LoVo (cell line): Measurements from ENCODE around the gene RGS8.
A peak's percentile ranks its signal among the peaks of the same experiment; 100 is the strongest.
"Not testable (repeated sequence)": the region's sequence is repeated elsewhere in the genome, so short reads cannot be mapped to it uniquely, and the experiment has no call there.

Experiments used
- DNase-seq: peaks from one replicate; pipeline ENCODE4 v3.0.0-alpha.2; 2016; ENCODE audit warnings: low spot score

RGS8 gene

DNA sequence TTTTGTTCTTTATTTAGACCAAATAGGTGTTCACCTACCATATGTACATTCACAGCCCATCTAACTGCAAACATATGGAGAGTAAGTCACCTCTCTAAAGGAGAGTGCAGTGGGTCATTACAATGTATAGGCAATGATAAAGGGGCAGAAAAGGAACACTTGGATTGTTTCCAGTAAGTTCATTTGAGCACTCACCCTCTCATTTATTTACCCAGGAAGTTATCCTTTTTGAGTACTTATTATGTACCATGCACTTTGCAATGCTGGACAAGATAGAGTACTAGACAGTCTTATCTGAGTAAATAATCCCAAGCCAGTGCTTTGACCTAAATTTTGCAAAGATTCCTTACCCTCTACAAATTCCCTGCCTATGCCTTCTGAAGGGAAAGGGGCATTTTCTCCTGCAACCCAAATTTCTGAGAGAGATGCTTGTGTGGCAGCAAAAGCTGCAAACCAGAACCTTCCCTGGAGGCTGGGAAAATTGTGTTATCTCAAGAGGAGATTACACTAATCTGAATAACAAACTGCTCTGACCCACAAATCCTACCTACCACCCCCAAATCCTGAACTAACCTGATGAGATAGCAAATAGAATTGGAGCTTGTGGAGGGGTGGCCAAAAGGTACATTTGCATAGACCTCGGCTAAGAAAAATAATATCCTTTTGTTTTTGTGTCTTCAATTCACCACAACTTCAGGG is 18.6 kb upstream of the RGS8 start:
- DNase-seq = no peak

DNA sequence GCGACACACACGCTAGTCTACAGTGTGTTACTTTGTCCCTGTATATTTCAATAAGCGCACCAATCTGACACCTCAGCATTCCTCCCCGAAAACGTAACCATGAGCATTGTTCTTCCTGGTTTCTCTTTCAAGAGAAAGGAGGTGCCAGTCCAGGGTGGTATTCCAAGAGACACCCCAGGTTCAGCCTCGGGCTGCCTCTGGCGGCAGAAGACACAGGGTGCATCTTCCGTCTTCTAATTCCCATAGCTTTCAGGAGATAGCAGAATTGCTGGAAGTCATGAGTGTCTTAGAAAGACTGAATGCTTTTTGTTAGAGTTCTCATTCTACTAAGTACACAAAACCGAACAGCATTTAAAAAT is 15.9 kb upstream of the RGS8 start:
- no peak for DNase-seq

DNA sequence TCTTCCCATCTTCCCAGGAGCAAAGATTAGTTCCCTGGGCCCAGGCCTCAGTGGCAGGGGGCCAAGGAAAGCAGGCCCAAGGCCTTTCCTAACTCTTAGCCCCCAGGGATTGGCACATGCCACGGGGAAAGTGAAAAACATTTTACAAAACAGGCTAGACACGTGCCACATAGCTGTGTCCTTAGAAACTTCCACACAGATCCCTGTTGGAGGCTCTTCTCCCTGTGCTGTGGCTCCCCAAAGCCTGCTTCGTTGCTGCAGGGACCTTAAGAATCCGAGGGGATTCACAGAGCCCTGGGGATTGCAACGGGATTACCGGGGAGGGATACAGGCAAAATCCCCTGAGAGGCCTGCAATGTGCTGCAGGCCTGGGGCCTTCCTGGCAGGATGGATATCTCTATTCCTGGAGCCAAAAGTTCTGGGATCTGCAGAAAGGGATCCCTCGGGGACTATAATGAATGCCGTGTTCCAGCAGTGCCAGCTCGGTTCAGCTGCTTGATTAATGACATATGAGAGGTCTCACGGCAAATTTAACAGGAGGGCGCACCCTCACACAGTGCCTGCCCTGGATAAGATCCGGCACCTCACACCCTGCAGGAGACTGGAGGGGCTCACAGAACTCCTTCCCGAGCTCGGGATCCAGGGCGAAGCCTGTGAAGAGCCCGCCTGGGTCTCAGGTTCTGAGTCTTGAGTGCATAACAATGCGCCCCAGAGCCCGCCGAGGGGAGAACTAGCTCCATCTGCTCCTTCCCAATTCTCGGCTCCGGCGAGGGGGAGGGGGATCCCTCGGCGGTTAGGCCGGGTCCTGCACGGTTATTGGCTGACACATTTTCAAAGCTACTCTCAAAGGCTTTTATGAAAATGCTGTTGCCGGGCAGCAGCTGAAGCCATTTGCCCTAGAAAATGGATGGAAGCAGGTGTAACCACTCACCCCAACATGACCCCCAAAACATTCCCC is 15.3 kb upstream of the RGS8 start:
- DNase-seq = no peak

DNA sequence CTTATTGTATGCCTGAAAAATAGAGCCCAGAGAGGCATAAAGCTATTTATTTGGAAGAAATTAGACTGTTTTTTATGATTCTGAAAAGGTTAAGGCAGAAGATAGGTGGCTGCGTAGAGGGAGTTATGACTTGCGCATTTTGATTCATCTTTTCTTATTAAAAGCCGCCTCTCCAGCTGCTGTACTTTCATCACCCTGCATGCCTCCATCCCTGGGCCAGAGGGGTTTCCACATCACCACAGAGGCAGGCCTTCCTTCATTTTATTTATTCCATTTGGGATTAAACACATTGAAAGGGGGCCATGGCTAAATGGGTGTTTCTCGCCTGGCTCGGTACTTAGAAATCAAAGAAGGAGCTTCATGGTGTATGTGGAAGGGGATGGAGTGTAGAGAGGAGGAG is 14.6 kb upstream of the RGS8 start:
- no peak for DNase-seq

DNA sequence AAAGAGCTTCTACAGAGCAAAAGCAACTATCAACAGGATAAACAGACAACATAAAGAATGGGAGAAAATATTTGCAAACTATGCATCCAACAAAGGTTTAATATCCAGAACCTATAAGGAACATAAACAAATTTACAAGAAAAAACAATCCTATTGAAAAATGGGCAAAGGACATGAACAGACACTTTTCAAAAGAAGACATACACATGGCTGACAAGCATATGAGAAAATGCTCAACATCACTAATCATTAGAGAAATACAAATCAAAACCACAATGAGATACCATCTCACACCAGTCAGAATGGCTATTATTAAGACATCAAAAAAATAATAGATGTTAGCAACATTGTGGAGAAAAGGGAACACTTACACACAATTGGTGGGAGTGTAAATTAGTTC is 8.8 kb upstream of the RGS8 start:
- DNase-seq = not testable (repeated sequence)

DNA sequence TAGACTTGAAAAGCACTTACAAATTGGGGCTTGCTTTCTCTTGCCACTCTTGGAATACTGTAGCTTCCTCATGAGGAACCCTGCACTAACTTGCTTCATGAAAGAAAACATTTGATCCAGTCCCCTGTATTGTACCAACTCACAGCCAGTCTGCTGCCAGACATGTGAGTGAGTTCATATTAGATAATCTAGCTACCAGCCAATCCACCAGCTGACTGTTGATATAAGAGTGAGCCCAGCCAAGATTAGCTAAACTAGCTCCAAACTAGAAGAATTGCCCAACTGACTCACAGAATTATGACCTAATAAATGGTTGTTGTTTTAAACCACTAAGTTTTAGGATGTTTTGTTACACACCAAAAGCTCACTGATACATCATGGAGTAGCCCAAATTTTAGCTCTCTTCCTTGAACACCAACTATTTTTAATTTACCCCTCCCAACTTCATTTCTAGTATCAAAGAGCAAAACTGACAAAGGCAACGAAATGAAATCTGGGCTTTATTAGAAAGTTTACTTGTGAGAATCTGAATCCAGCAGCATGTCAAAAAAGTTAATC is 6.6 kb upstream of the RGS8 start:
- no peak for DNase-seq

DNA sequence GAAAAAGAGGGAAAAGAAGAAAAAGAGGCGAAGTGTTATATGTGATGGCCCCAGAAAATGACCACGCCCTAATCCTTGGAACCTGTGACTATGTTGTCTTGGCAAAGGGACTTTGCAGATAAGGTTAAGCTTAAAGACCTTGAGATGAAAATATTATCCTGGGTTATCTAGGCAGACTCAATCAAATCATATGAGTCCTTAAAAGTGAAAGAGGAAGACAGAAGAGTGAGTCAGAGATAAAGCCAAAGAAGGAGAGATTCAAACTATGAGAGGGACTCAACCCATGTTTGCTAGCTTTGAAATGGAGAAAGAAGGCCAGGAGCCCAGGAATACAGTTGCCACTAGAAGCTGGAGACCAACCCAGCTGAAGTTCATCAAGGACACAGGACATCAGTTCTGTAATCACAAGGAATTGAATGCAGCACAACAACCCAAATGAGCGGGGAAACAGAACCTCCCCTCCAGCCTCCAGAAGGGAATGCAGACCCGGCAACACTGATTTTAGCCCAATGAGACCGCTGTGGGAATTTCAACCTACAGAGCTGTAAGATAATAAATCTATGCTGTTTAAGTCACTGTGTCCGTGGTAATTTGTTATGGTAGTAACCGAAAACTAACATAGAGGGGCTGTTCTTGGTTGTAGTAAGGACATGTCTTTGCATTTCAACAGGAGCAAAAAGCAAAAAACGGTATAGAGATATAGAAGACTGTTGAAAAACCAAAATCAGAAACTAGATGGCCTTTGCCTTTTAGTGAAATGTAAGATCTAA is 4.2 kb upstream of the RGS8 start:
- no peak for DNase-seq

DNA sequence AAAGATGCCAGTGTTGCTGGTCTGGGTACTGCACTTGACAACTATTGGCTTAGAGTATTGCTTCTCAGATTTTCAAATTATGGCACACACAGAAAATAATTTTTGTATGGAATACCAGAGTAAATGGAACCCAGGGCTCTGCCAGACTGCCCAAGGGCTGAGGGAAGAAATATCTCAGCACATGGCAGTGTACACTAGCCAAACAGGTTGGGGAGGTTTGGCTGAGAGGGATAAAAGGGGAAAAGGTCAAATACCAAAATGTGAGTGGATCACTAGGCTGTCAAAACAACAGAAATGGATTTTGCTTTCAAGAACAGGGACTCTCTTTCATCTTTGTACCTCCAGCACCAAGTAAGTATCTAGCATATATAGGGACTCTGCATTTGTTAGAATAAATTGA is 3.0 kb upstream of the RGS8 start:
- DNase-seq = peak; percentile 2

DNA sequence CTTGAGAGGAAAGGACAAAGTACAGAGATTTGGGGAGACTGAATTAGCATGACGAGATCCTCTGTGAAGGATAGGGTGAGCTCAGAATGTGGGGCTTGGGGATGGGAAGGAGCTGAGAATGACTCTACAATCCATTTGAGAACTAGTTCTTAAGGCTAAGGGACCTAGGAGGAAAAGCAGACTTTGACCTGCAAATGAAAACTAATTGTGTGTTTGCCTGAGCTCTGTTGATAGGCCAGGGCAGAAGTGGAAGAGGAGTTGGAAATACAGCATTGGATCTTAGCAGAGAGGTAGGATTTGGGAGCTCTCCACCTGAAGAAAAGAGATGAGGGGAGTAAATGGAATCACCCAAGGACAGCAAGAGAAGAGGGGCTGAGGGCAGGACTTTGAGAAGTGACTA is 2.1 kb upstream of the RGS8 start:
- no peak for DNase-seq

DNA sequence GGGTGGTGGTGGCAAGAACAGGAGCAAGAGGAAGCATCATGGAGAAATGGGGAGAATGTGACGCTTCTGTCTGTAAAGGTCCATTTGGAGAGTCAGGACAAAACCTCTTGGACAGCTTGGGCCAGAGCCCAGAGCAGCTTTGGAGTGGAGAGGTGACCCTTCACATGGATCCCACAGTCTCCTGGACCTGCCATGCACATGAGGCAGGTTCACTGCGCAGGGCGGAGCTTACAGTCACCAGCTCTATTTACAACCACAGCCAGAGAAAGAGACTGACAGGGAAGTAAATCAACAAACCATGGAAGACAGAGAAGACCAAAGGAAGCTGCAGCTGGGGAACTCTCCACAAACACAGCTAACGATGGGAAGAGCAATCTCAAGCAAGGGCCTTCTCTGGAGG is 828 bp upstream of the RGS8 start:
- no peak for DNase-seq

DNA sequence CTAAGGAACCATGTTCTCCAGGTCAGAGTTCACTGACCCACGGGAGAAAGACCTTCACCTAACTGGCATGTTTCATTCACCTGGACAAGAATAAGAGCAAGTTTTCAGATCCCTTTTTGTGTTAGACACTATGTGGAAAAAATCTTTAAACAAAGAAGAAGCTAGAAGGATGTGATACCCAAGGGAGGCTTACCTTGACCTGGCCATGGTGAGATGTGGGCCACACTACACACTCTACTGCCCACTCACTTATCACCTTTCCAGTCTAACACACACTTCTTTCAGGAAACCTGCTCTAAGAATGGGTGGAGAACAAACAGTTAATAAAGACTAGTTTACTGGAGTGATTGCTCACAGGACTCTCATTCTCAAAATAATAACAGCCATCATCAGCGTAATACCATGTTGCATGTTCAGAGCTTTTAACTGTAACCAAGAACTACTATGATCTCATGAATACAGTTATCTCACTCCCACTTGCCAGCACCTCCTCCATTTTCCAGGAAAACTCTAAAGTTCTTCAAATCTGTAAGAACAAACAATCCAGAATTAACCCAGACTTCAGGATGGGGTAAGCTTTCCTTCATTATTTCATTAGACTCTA is 1.4 kb downstream of the RGS8 start:
- DNase-seq = no peak

DNA sequence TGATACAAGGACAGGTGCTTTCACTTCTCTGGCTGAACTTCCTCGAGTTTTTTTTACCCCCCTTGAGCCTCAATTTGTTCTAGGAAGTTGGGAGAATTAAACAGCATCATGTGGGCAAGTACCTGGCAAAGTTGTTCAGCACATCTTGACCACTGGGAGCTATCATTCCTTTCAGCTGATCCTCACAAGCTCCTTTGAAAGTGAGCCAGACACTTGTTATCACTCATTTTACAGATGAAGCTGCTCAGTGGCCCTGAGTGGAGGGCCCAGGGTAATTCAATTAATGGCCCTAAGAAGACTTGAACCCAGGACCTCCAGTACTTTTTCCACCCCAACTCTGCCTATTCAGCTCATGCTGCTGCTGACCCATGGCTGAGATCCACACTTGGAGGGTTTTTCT is 2.0 kb downstream of the RGS8 start:
- no peak for DNase-seq

DNA sequence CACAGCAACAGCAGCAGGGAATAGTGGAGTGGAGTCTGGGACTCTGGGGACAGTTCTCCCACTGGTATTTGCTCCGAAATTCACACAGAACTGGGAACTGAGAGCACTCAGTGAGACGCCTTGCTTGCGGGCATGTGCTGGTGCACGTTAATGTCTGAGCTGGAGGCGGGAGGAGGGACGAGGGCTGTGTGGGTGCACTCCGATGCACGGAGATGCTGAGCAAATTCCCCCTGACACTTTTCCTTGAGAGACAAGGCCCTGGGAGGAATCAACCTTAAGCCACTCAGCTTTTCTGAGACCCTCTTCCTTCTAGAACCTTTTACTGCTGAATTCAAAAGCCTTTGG is 2.8 kb downstream of the RGS8 start:
- DNase-seq = no peak

DNA sequence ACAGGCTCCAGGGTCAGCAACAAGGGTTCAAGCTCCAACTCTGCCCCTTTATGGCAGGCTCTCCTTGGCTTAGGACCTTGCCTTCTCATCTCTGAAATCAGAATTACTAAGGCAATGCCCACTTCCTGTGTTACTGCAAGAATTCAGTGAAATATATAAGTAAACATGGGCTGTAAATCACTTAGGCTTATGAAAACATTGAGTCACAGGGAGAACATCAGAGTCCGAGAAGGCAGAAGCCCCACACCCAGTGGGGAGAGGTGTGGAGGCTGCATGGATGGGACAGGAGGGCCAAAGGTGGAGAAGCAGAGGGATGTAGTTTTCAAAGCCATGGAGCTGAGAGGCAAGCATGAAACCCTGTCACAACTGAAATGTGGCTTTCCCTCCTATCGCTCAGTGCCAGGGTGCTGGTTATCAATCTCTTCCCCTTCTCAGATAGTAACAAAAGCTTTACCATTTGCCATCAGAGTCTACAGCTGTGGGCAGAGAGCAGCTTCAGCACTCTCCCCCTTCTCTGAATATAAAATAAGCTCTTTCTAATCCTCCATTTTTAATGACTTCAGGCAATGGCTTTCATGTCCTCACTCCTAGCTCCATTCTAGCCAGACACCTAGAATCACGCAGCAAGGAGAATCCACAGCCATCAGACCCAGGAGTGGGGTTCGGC is 3.4 kb downstream of the RGS8 start:
- peak; percentile 28 for DNase-seq

DNA sequence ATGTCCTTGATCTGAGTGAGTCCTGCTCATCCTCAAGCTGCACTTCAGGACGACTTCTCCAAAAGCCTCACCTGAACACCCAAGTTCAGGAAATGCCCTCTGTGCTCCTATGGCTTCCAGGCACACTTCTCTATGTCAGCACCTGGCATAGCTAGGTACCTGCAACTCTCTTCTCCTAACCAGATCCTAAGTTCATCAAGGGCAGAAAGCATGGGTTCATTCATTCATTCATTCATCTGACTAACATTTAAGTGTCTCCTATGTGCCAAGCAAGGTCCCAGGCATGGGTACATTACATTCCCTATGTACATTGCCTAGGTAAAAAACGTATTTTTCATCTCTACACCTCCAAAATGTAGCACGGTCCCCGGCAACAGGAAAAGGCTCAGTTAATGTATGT is 4.0 kb downstream of the RGS8 start:
- DNase-seq = no peak

DNA sequence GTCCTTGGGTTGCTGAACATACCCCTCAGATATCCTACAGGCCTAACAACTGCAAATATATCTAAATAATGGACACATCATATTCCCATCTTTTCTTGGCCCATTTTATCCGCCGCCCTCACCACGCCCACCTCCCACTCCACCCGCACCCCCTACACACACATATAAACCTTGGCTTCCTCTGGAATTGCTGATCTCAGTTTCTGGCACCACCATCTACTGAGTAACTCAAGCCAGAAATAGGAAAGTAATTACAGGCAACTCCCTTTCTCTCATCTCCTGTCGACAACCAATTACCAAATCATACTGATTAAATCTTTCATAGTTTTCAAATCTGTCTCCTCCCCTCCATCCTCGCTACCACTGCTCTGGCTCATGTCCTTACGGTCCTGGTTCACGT is 4.7 kb downstream of the RGS8 start:
- no peak for DNase-seq

DNA sequence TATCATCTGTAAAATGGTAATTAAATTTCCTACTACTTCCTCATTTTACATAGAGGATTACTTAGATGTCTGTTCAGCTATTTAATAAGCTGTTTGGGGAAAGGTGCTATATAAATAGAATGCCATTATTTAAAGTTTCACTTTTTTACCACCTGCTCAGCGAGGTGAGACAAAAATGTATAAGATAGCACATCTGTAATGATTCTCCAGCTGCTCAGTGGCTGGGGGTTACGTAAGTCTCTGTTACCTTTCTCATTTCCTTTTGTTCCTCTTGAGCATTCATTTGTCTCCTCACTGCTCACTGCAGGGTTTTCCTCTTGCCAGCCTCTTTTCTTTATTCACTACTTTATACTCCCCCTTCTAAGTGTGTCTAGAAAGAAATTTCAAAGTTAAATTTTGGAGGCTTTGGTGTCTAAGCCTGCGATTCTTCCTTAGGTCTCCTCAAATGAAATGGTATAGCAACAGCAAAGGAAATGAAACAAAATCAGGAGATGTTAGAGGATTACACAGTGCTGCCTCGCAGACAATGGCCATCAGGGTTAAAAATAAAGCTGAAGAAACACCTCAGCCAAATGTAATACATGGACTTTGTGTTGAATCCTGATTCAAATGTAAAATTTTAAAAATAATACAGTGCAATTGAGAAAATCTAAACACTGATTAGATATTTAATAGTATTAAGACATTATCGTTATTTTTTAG is 6.8 kb downstream of the RGS8 start:
- DNase-seq = no peak

DNA sequence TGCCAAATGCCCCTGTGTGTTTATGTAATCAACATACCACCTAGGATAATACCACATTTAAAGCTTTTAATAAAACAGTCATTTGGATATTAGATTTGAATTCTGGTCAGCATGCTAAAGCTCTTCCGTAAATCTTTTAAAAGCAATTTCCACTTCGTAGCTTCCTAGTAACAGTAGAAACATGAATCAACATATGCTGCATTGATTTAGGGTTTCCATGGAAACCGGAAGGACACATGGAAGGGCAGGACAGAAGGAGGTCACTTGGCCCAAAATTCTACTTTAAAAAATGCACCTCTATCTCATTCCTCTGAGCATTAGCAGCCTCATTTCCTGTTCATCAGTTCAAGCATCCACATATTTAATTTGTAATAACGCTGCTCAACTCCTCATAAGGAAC is 8.1 kb downstream of the RGS8 start:
- DNase-seq = no peak

DNA sequence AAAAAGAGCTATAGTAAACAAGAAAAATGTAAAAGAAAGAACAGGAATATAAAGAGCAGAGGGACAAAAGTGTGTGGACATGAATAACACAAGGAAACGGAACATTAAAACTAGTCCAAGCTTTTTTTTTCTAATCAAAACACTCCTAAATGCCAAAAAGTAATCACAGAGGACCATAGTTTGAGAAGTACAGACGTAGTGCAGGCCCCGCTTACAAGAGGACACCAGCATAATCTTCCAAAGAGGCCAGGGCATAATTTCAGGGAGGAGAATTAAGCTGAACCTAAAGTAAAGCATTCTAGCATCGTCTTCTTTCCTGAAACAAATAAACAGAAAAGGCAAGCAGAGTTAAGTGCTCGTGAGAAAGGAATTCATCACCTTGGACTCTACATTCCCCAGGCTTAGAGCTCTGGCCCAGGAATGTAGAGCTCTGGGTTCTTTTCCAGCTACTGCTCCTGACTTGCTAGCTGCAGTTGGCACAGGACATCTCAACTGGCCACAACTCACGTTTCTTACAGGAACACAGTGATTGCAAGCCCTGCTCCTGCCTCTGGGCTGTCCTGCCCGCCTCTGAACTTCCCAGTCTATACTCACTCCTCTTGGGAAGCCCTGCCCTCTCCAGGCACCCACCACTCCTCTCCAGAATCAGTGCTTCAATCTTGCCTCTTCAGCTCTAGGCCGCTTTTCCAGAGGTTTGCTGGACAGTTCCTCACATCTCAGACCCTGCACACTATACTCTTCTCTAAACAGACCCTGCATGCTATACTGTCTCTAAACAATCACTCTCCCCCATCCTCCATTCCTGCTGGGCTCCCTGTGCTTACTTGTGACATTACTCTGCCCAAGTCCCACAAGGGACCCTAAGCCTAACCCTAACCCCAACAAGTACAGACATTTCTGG is 9.8 kb downstream of the RGS8 start:
- no peak for DNase-seq

DNA sequence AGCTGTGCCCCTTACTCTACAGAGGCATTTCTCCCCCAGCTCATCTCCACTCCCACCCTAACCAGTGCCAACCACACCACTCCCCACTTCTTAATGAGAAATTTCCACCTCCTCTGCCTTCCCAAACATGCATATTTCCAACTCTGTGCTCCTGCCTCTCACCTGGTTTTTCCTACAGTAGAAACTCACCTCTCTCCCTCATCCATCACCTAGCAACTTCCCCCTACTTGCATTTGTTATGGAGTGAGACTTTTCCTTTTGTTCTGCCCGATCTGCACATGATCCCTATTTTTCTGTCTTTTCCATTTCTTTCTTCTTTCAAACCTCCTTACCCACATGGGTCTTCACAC is 11.9 kb downstream of the RGS8 start:
- DNase-seq = no peak
